Suprapubic skin (tissue), 3 donors: ENCODE results near the gene SCAPER.

Experiments used
- CTCF ChIP-seq, 2 donors: fragments of 200-600 bp in 1 of 2; fragments of 450-650 bp in 1 of 2; sonication (generic) in 1 of 2; IDR thresholded peaks; one replicate each; pipeline ENCODE4 v1.5.1; 2016 to 2019; ENCODE audit warnings: antibody characterized with exemption in 2 of 2, mild to moderate bottlenecking in 1 of 2, moderate library complexity in 1 of 2
- POLR2AphosphoS5 ChIP-seq, 3 donors: sonication (generic); formaldehyde crosslinking; IDR thresholded peaks; one replicate each; pipeline ENCODE4 v1.6.1; 2017; ENCODE audit warnings: antibody characterized with exemption in 3 of 3

- TF ChIP-seq CTCF (IDR thresholded peaks at IDR 0.05) = no peak
- no peak for TF ChIP-seq POLR2AphosphoS5 (IDR thresholded peaks at IDR 0.05)
These were observed 524.9 kb downstream of the SCAPER start for GRCh38 chr15:76380249-76380648.
